ENCODE measurements around the gene TNFRSF25.
"Not testable (repeated sequence)": the region's sequence is repeated elsewhere in the genome, so short reads cannot be mapped to it uniquely, and the experiment has no call there.

The TNFRSF25 gene

DNA sequence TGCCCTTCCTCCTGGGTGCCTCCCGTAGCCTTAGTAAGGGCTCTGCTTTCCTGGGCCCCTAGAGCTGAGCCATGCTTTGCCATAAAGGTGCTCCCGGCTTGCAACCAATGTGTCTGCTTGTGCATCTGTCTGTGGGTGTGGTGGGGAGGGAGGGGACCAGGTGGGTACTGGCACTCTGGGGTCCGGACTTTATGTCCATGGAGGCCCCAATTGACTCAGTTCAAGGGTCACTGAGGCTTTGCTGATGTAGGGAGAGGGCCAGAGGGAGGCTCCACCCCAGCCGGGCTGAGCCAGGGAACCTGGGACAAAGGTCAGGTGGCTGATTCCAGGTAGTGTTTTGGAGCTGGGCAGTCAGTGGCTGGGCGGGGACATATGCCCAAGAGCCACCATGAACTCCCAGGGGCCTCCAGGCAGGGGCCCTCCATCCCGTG is 15.0 kb downstream of the TNFRSF25 start:
- TF ChIP-seq, protein P1, sequence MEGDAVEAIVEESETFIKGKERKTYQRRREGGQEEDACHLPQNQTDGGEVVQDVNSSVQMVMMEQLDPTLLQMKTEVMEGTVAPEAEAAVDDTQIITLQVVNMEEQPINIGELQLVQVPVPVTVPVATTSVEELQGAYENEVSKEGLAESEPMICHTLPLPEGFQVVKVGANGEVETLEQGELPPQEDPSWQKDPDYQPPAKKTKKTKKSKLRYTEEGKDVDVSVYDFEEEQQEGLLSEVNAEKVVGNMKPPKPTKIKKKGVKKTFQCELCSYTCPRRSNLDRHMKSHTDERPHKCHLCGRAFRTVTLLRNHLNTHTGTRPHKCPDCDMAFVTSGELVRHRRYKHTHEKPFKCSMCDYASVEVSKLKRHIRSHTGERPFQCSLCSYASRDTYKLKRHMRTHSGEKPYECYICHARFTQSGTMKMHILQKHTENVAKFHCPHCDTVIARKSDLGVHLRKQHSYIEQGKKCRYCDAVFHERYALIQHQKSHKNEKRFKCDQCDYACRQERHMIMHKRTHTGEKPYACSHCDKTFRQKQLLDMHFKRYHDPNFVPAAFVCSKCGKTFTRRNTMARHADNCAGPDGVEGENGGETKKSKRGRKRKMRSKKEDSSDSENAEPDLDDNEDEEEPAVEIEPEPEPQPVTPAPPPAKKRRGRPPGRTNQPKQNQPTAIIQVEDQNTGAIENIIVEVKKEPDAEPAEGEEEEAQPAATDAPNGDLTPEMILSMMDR (conservative IDR thresholded peaks at IDR 0.05; ENCODE audit: low read depth, low read length), result no peak
- no peaks in the 10 kb centered on the region for H3K4me1 ChIP-seq (ENCODE audit: low read depth, poor library complexity, severe bottlenecking)
- H2AFZ ChIP-seq (ENCODE audit: low read depth), result no peak overlapping the region
- H3K9ac ChIP-seq, result no peak overlapping the region
- H4K20me1 ChIP-seq (ENCODE audit: insufficient read depth), result no peaks in the 10 kb centered on the region
- no peak overlapping the region for H3K27ac ChIP-seq
- H3K36me3 ChIP-seq (ENCODE audit: insufficient read depth), result no peaks in the 10 kb centered on the region
- H3K4me2 ChIP-seq, result no peak overlapping the region
- no peak overlapping the region for H3K4me3 ChIP-seq (IDR thresholded peaks at IDR 0.05; ENCODE audit: insufficient read depth, low read depth, low read length)
- H3K79me2 ChIP-seq (ENCODE audit: insufficient read depth, low read depth), result no peaks in the 10 kb centered on the region
- peaks cover 76% of the 10 kb centered on the region for H3K27me3 ChIP-seq (ENCODE audit: insufficient read depth, low read depth)

DNA sequence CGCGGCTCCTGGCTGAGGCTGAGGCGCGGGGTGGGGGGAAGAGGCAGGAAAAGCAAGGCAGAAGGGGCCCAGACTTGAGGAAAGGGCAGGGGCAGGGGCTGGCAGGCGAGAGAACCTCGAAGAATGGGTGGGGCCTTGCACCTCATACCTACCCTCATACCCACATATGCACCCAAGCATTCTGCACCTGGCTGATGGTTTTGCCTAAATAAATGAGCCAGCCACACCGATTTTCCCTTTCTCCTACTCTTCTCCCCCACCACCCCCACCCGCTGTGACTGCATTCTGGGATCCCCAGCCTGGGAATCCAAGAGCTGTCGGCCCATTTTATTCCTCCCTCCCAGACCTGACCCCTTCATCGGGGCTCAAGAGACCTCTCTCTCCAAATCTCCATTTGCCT is 15.5 kb downstream of the TNFRSF25 start:
- not testable (repeated sequence) for H3K4me3 ChIP-seq (IDR thresholded peaks at IDR 0.05; ENCODE audit: insufficient read depth, low read depth, low read length); H3K36me3 ChIP-seq (ENCODE audit: insufficient read depth); H3K4me2 ChIP-seq; H3K27ac ChIP-seq; H2AFZ ChIP-seq (ENCODE audit: low read depth); H3K4me1 ChIP-seq (ENCODE audit: low read depth, poor library complexity, severe bottlenecking); H3K9ac ChIP-seq; H4K20me1 ChIP-seq (ENCODE audit: insufficient read depth); H3K79me2 ChIP-seq (ENCODE audit: insufficient read depth, low read depth)
- H3K27me3 ChIP-seq (ENCODE audit: insufficient read depth, low read depth), result peaks cover 75% of the 10 kb centered on the region

DNA sequence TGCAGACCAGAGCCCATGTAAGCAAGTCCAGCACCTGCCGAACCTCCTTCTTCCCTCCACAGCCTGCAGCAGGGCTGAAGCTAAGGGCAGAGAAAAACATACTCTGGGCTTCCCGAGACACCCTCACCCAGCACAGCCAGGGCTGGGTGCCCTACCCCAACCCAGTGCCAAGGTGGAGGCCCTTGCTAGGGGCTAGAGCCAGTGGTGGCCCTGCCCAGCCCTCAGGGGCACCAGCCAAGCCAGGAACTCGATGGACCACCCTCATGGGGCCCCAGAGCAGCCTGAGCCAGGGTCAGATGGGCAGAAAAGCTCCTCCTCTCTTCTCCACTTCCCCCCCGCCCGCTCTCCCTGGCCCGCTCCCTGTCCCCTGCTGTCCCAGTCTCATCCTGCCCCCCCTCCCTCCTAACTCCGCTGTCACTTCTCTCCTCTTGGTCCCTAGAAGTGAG is 15.9 kb downstream of the TNFRSF25 start:
- H3K4me2 ChIP-seq, result no peak overlapping the region
- no peaks in the 10 kb centered on the region for H3K4me1 ChIP-seq (ENCODE audit: low read depth, poor library complexity, severe bottlenecking)
- no peaks in the 10 kb centered on the region for H3K36me3 ChIP-seq (ENCODE audit: insufficient read depth)
- no peaks in the 10 kb centered on the region for H3K79me2 ChIP-seq (ENCODE audit: insufficient read depth, low read depth)
- peaks cover 75% of the 10 kb centered on the region for H3K27me3 ChIP-seq (ENCODE audit: insufficient read depth, low read depth)
- H3K4me3 ChIP-seq (IDR thresholded peaks at IDR 0.05; ENCODE audit: insufficient read depth, low read depth, low read length), result no peak overlapping the region
- H2AFZ ChIP-seq (ENCODE audit: low read depth), result no peak overlapping the region
- H3K27ac ChIP-seq, result no peak overlapping the region
- no peaks in the 10 kb centered on the region for H4K20me1 ChIP-seq (ENCODE audit: insufficient read depth)
- H3K9ac ChIP-seq, result no peak overlapping the region
- TF ChIP-seq, protein P1 (conservative IDR thresholded peaks at IDR 0.05; ENCODE audit: low read depth, low read length), result no peak

DNA sequence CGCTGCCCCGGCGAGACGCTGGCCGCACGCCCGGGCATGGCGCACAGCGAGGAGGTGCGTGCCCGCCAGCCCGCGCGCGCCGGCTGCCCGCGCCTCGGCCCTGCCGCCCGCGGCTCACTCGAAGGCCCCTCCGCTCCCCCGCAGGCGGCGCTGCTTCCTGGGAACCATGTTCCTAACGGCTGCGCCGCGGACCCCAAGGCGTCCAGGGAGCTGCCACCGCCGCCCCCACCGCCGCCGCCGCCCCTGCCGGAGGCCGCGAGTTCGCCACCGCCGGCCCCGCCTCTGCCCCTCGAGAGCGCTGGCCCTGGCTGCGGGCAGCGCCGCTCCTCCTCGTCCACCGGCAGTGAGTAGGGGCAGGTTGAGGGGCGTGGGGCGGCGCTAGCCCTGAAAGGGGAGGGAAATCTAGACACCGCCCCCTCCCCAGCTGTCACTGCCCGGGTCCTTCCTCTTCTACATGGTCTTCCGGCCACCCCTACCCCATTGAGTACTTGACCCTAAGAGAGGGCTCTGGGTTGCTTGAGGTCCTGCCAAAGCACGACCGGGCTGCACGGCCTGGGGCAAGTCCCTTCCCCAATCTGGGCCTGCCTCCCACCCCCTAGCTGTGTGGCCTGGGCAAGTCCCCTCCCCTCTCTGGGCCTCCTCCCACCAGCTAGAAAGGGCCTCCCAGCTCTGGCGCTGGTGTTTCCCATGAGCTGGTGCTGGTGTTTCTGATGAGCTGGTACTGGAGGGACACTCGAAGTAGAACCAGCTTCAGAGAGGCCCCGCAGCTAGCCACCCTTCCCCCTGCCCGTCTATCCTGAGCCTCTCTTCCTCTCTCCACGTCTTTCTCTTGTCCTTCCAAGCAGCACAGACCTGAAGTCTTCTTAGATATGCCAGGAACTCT is 17.0 kb downstream of the TNFRSF25 start:
- no peaks in the 10 kb centered on the region for H4K20me1 ChIP-seq (ENCODE audit: insufficient read depth)
- H3K9ac ChIP-seq, result no peak overlapping the region
- H3K4me2 ChIP-seq, result no peak overlapping the region
- H3K27ac ChIP-seq, result no peak overlapping the region
- no peaks in the 10 kb centered on the region for H3K79me2 ChIP-seq (ENCODE audit: insufficient read depth, low read depth)
- no peaks in the 10 kb centered on the region for H3K4me1 ChIP-seq (ENCODE audit: low read depth, poor library complexity, severe bottlenecking)
- TF ChIP-seq, protein P1 (conservative IDR thresholded peaks at IDR 0.05; ENCODE audit: low read depth, low read length), result no peak
- no peak overlapping the region for H3K4me3 ChIP-seq (IDR thresholded peaks at IDR 0.05; ENCODE audit: insufficient read depth, low read depth, low read length)
- no peak overlapping the region for H2AFZ ChIP-seq (ENCODE audit: low read depth)
- H3K27me3 ChIP-seq (ENCODE audit: insufficient read depth, low read depth), result peaks cover 80% of the 10 kb centered on the region
- H3K36me3 ChIP-seq (ENCODE audit: insufficient read depth), result no peaks in the 10 kb centered on the region

All from KMS-11 (cell line).